ENCODE data around the gene KLRC3. TPM values are rescaled to one million over a fixed set of nuclear protein-coding genes. Genes with fewer than 3 reads are reported as not detected.

The KLRC3 gene
- total RNA-seq, 2 experiments from 2014 or later = not detected

- DNase-seq = no peak
- H3K4me3 Mint-ChIP-seq = no peak overlapping the region
- H3K27me3 Mint-ChIP-seq = peaks cover 17% of the 10 kb centered on the region
- ChIA-PET POLR2A (no interaction called here), CTCF (interaction anchor here (0.6 kb wide), 2 partner anchors 1086 to 1325 kb away, joined by 3 to 4 read pairs; no protein-coding TSS in a partner anchor)
- H3K36me3 Mint-ChIP-seq (ENCODE audit: low read depth) = peaks cover 4% of the 10 kb centered on the region
- peaks cover 5% of the 10 kb centered on the region for H3K9me3 Mint-ChIP-seq
- H3K4me1 Mint-ChIP-seq = peaks cover 13% of the 10 kb centered on the region
- peak overlapping the region; percentile 37 for H3K27ac Mint-ChIP-seq
These were observed 57.4 kb downstream of the KLRC3 start for GRCh38 chr12:10362828-10363657.

DNA sequence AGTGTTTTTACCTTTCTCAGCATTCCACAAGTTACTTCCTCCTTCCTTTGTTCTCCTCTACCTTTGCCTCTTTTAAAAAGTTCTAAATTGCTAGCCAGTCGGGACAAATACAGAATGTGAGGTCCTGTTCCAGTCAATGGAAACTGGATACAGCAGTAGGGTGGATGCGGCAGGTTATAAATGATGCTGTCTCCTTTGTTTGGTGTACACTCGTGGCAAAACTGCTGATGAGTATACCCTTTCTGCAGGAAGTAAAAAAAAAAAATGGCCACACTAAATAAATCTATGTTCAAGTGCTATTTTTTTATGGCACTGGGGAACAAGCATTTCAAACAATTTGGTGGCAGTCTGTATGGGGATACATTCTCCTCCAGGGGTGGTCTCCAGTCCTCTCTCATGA is 58.1 kb downstream of the KLRC3 start:
- H3K27ac Mint-ChIP-seq = no peak overlapping the region
- POLR2A ChIA-PET = no interaction called here
- H3K4me1 Mint-ChIP-seq = peaks cover 12% of the 10 kb centered on the region
- no peak for DNase-seq
- H3K27me3 Mint-ChIP-seq = peaks cover 16% of the 10 kb centered on the region
- H3K36me3 Mint-ChIP-seq (ENCODE audit: low read depth) = no peaks in the 10 kb centered on the region
- no peak overlapping the region for H3K4me3 Mint-ChIP-seq
- CTCF ChIA-PET = interaction anchor here (0.6 kb wide), 1 partner anchor 1325 kb away, joined by 4 read pairs; no protein-coding TSS in a partner anchor
- no peaks in the 10 kb centered on the region for H3K9me3 Mint-ChIP-seq

Other genes with a start within 250 kb of the KLRC3 start
- gene OLR1, start 248.5 kb downstream of the KLRC3 start, total RNA-seq = not detected
- gene TMEM52B, start 241.6 kb downstream of the KLRC3 start, total RNA-seq = not detected
- 1 to 10 TPM; 5.5 to 6.3 TPM for gene GABARAPL1, start 207.7 kb downstream of the KLRC3 start, total RNA-seq
- under 1 TPM in 1 of 2 experiments, not detected in 1; 0.27 TPM for gene KLRD1, start 112.7 kb downstream of the KLRC3 start, total RNA-seq
- under 1 TPM; 0.12 TPM for gene KLRK1, start 30.6 kb downstream of the KLRC3 start, total RNA-seq
- not detected for gene KLRC4, start 10.8 kb downstream of the KLRC3 start, total RNA-seq
- not detected for gene KLRC2, start 15.4 kb upstream of the KLRC3 start, total RNA-seq
- gene KLRC1, start 32.8 kb upstream of the KLRC3 start, total RNA-seq = not detected
- 1 to 10 TPM in 1 of 2 experiments, under 1 TPM in 1; 0.97 to 1.0 TPM for gene EIF2S3B, start 85.3 kb upstream of the KLRC3 start, total RNA-seq
- 10 to 100 TPM; 49.2 to 51.3 TPM for gene MAGOHB, start 193.0 kb upstream of the KLRC3 start, total RNA-seq

All from activated CD4-positive, alpha-beta T cell treated with anti-CD3 and anti-CD28 coated beads, Interleukin-2, amount 10 ng/mL, durations not matched to agents 7 days and 5 days (primary cell).